GM12878 (cell line): ENCODE results near the gene SLC50A1. TPM values are rescaled to one million over a fixed set of nuclear protein-coding genes. Genes with fewer than 3 reads are reported as not detected.
A peak's percentile ranks its signal among the peaks of the same experiment; 100 is the strongest.

Experiments used
- ATAC-seq: fragments of 200-7000 bp; cut with Tn5 transposase; 3 replicates; pipeline ENCODE4 v1.9.1; 2020; ENCODE audit warnings: mild to moderate bottlenecking, moderate library complexity
- BruUV-seq: library from RNA; stranded (reverse); fragments of 400-500 nt; replicated peaks from 2 replicates; lab custom pipeline; 2021; lab: Mats Ljungman, UMichigan
- CTCF ChIA-PET: fragments of 300-600 bp; sonication (Branson Sonifier 250); formaldehyde crosslinking; extraction: SDS; loops from one replicate; lab custom pipeline; 2021; ENCODE audit warnings: inconsistent platforms; lab: Yijun Ruan, JAX
- POLR2A ChIA-PET: fragments of 350-600 bp; formaldehyde crosslinking; extraction: SDS; loops from one replicate; lab custom pipeline; 2021; ENCODE audit warnings: inconsistent platforms; lab: Charles Lee
- RAD21 ChIA-PET: fragments of 300-600 bp; sonication (Branson Sonifier 250); formaldehyde crosslinking; loops from one replicate; lab custom pipeline; 2023; ENCODE audit warnings: antibody characterized with exemption; ENCODE audit not compliant: unreplicated experiment; lab: Charles Lee
- SMC1A ChIA-PET: fragments of 300-600 bp; sonication (Branson Sonifier 250); formaldehyde crosslinking; loops from one replicate; lab custom pipeline; 2023; ENCODE audit not compliant: unreplicated experiment, uncharacterized antibody; lab: Charles Lee
- DNase-seq: peaks from one replicate; pipeline ENCODE4 v3.0.0-alpha.2; 2011; ENCODE audit warnings: low read depth, low spot score
- FAIRE-seq: peaks from 3 replicates; lab custom pipeline; 2011; peaks lifted over from hg19 to GRCh38; lab: Jason Lieb, UNC
- H2AFZ ChIP-seq: 2 replicates; pipeline ENCODE4 v1.6.0; 2011; ENCODE audit warnings: low read depth, low read length, control low read depth; ENCODE audit not compliant: control insufficient read depth
- H3K27ac ChIP-seq: 2 replicates; pipeline ENCODE4 v1.5.1; 2011; ENCODE audit warnings: control low read depth; ENCODE audit not compliant: control insufficient read depth, insufficient read depth
- H3K27me3 ChIP-seq, 2 experiments: replicated peaks in 1 of 2; 2 replicates each; pipeline versions ENCODE4 v1.6.0 to v1.6.1; 2011; ENCODE audit warnings: low read length in 1 of 2; ENCODE audit not compliant: control insufficient read depth in 2 of 2, insufficient read depth in 2 of 2
- H3K36me3 ChIP-seq, 2 experiments: 2 replicates each; pipeline ENCODE4 v1.5.1; 2011; ENCODE audit warnings: low read length in 1 of 2; ENCODE audit not compliant: control insufficient read depth in 2 of 2, insufficient read depth in 2 of 2
- H3K4me1 ChIP-seq: 2 replicates; pipeline ENCODE4 v1.6.1; 2011; ENCODE audit warnings: mild to moderate bottlenecking, low read length, moderate library complexity, mixed read lengths; ENCODE audit not compliant: control insufficient read depth, insufficient read depth
- H3K4me2 ChIP-seq: 2 replicates; pipeline ENCODE4 v1.6.0; 2011; ENCODE audit warnings: control low read depth; ENCODE audit not compliant: control insufficient read depth, insufficient read depth
- H3K4me3 ChIP-seq: fragments of 200-600 bp; sonication (generic); 2 replicates; pipeline ENCODE4 v1.5.1; 2016
- H3K79me2 ChIP-seq: 2 replicates; pipeline ENCODE4 v1.6.0; 2011; ENCODE audit warnings: low read length; ENCODE audit not compliant: control insufficient read depth, insufficient read depth
- H3K9ac ChIP-seq: 2 replicates; pipeline ENCODE4 v1.8.0; 2011; ENCODE audit warnings: low read length, control low read depth, mixed read lengths; ENCODE audit not compliant: control insufficient read depth, insufficient read depth
- H3K9me3 ChIP-seq: replicated peaks from 3 replicates; pipeline ENCODE4 v1.5.1; 2011; ENCODE audit warnings: mild to moderate bottlenecking, low read length; ENCODE audit not compliant: control insufficient read depth, insufficient read depth
- H4K20me1 ChIP-seq: 2 replicates; pipeline ENCODE4 v1.6.0; 2011; ENCODE audit not compliant: control insufficient read depth, insufficient read depth
- IRF4 ChIP-seq: IDR thresholded peaks from 2 replicates; pipeline ENCODE4 v1.6.1; 2011; ENCODE audit warnings: low read depth, low read length
- POLR2AphosphoS2 ChIP-seq: IDR thresholded peaks from 2 replicates; pipeline ENCODE4 v1.6.1; 2011; ENCODE audit warnings: low read depth, mild to moderate bottlenecking, low read length, improper control_type of control experiment, moderate library complexity
- PRDM15 ChIP-seq: fragments of 450-650 bp; formaldehyde crosslinking; IDR thresholded peaks from 2 replicates; pipeline ENCODE4 v1.4.0; 2020; ENCODE audit warnings: mild to moderate bottlenecking, moderate library complexity
- WGBS: methylation state at CpG from one replicate; pipeline ENCODE4 v1.1.6; 2016; ENCODE audit warnings: low lambda C conversion rate; ENCODE audit not compliant: insufficient replicate concordance, insufficient coverage; ENCODE audit errors: missing lambda C conversion rate; 5-methylcytosine and 5-hydroxymethylcytosine counted together
- in situ Hi-C: fragments of 300-500 bp; cut with MboI; formaldehyde crosslinking; loops from 9 replicates; pipeline ENCODE4 v1.14.3; 2018; ENCODE audit warnings: mixed read lengths
- intact Hi-C: fragments of 100-400 bp; cut with micrococcal nuclease; formaldehyde crosslinking; loops from one replicate; pipeline ENCODE4 v1.14.2; 2022; ENCODE audit not compliant: unreplicated experiment
- polyA plus RNA-seq, 11 experiments: library from polyadenylated mRNA; depleted of rRNA in 4 of 11; unstranded in 6 of 11; stranded (reverse) in 5 of 11; fragments of >200 nt; fragmentation: Nextera tagmentation in 4 of 11; fragmentation: Illumina TruSeq in 1 of 11; extraction: Ambion mirVana in 4 of 11; extraction: Trizol in 1 of 11; gene quantifications; 1 replicate in 1 of 11; 2 replicates in 10 of 11; pipeline versions ENCODE4 v1.2.1 to v1.2.3, GENCODE V29; 2011 to 2016; ENCODE audit warnings: inconsistent platforms in 2 of 11, missing spikeins in 2 of 11, low read depth in 1 of 11
- total RNA-seq, 4 experiments: library from RNA; depleted of rRNA in 3 of 4; stranded (reverse); fragments of >200 nt in 3 of 4; fragmentation: Illumina TruSeq in 1 of 4; extraction: Trizol in 1 of 4; gene quantifications; 2 replicates each; pipeline versions ENCODE4 v1.2.1 to v1.2.3, GENCODE V29; 2013 to 2021

The SLC50A1 gene
- total and polyA plus RNA-seq, 10 of the 15 experiments (the other 5 are each of a cell fraction or from before 2014, with no cell fraction given), result 32.5 to 85.6 (median 54.0) TPM

DNA sequence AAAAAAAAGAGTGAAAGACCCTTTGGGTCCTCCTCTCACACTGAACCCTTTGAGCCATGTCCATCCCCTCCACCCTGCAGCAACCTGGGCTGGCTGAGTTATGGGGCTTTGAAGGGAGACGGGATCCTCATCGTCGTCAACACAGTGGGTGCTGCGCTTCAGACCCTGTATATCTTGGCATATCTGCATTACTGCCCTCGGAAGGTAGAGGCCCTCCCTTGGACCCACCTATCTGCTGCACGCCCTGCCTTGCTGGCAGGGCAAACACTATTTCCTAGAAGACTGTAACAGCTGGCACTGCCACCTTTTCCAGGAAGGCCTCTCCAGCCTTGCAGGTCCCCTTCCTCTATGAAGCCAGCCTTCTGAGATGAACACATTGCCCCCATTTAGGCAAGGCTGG, 1.1 kb downstream of the SLC50A1 start:
- Histone ChIP-seq H2AFZ (peak overlapping the region; percentile 29), H3K9me3 (no peaks in the 10 kb centered on the region), H4K20me1 (no peaks in the 10 kb centered on the region), H3K4me1 (peaks cover 13% of the 10 kb centered on the region), H3K27me3 (no peaks in the 10 kb centered on the region), H3K27ac (peak overlapping the region; percentile 97), H3K9ac (peak overlapping the region; percentile 97), H3K79me2 (peaks cover 30% of the 10 kb centered on the region), H3K4me3 (peak overlapping the region; percentile 90), H3K4me2 (peak overlapping the region; percentile 100), H3K36me3 (peaks cover 0 to 3% of the 10 kb centered on the region in 2 experiments; a peak in 2 of 4 replicates)
- TF ChIP-seq IRF4 (no peak), POLR2AphosphoS2 (0 out of 2 replicates have a peak, but pooled peaks have one; percentile 43)
- POLR2A ChIA-PET, result interaction anchor here (0.6 to 2.9 kb wide), 12 partner anchors 10 to 199 kb away, joined by 3 to 18 read pairs (median 4); partner anchors contain the start of gene KRTCAP2
- BruUV-seq, result no TSS peak
- in situ Hi-C loops (no loop called here), intact Hi-C loops (loop anchor here (5.0 kb wide), 1 partner anchor 36 kb away; the partner anchor contains the start of genes KRTCAP2 and TRIM46)
- CTCF ChIA-PET, result interaction anchor here (1.0 to 6.0 kb wide), 5 partner anchors 8 to 36 kb away, joined by 3 to 37 read pairs (median 4); partner anchors contain the start of genes KRTCAP2 and TRIM46
- SMC1A ChIA-PET, result interaction anchor here (0.6 to 1.4 kb wide), 6 partner anchors 9 to 329 kb away, joined by 3 to 6 read pairs (median 4); partner anchors contain the start of gene KRTCAP2
- RAD21 ChIA-PET, result interaction anchor here (0.6 to 2.6 kb wide), 5 partner anchors 20 to 45 kb away, joined by 3 to 9 read pairs (median 6); partner anchors contain the start of gene KRTCAP2
- DNase-seq (no peak), ATAC-seq (peak; percentile 4), FAIRE-seq (no peak)
- 2% methylated on average over 6 of the region's 6 CpGs for WGBS

DNA sequence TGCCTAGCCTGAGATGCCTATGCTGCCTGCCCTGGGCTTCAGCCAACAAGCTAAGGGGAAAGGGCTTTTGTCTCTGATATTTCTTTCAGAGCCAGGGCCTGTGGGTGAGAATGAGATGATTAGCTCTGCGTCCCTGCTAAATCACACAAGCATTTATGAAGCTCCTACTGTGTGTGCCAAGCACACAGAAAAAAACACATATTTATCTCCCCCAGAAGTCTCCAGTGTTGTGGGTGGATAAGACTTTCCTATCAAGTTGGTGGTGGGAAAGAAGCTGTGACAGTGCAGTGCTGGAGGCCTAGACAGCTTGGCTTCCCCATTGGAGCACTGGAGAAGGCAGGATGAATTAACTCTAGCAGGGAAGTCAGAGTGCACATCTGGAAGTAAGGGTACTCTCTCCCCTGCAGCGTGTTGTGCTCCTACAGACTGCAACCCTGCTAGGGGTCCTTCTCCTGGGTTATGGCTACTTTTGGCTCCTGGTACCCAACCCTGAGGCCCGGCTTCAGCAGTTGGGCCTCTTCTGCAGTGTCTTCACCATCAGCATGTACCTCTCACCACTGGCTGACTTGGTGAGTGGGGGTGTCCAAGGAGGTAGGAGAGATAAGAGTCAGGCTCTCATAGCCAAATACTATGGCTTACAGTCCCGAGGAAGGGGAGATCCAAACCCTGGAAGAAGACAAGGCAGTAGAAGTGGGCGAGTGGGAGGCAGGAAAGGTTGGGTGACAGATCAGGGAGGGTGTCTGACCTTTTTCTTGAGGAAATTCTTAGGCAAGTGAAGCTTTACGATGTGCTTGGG, 1.7 kb downstream of the SLC50A1 start:
- no peak for DNase-seq
- H3K9me3 ChIP-seq, result no peaks in the 10 kb centered on the region
- H3K4me1 ChIP-seq, result peaks cover 13% of the 10 kb centered on the region
- ChIA-PET CTCF (interaction anchor here (0.9 to 6.0 kb wide), 6 partner anchors 9 to 52 kb away, joined by 3 to 37 read pairs (median 4); partner anchors contain the start of genes KRTCAP2 and TRIM46), SMC1A (interaction anchor here (0.6 to 1.4 kb wide), 5 partner anchors 9 to 46 kb away, joined by 3 to 6 read pairs (median 4); partner anchors contain the start of gene KRTCAP2), POLR2A (interaction anchor here (0.6 to 2.9 kb wide), 10 partner anchors 8 to 975 kb away, joined by 3 to 18 read pairs (median 4); partner anchors contain the start of gene KRTCAP2), RAD21 (interaction anchor here (2.0 kb wide), 2 partner anchors 30 to 36 kb away, joined by 6 to 7 read pairs; partner anchors contain the start of gene KRTCAP2)
- peak overlapping the region; percentile 97 for H3K9ac ChIP-seq
- FAIRE-seq, result no peak
- BruUV-seq, result no TSS peak
- WGBS, result 91% methylated on average over 6 of the region's 6 CpGs
- intact Hi-C loops (loop anchor here (5.0 kb wide), 1 partner anchor 35 kb away; the partner anchor contains the start of genes KRTCAP2 and TRIM46), in situ Hi-C loops (no loop called here)
- H3K4me2 ChIP-seq, result peak overlapping the region; percentile 100
- peaks cover 30% of the 10 kb centered on the region for H3K79me2 ChIP-seq
- H4K20me1 ChIP-seq, result no peaks in the 10 kb centered on the region
- no peak for TF ChIP-seq PRDM15 (CRISPR knock-in tag)
- H2AFZ ChIP-seq, result no peak overlapping the region
- ATAC-seq, result no peak
- H3K4me3 ChIP-seq, result peak overlapping the region; percentile 90
- H3K27ac ChIP-seq, result peak overlapping the region; percentile 97
- no peaks in the 10 kb centered on the region for H3K27me3 ChIP-seq
- H3K36me3 ChIP-seq, result peaks cover 0 to 3% of the 10 kb centered on the region in 2 experiments; a peak in 2 of 4 replicates
